ENCODE measurements around the gene TMEM259. TPM values are rescaled to one million over a fixed set of nuclear protein-coding genes. Genes with fewer than 3 reads are reported as not detected.
A peak's percentile ranks its signal among the peaks of the same experiment; 100 is the strongest.

TMEM259 gene
- total and polyA plus RNA-seq, 2 of the 13 experiments (the other 11 are each of a cell fraction or from before 2014, with no cell fraction given) = 64.7 to 164 TPM

GRCh38 chr19:984165-984967, 36.6 kb downstream of the TMEM259 start, which contains the start of gene WDR18 (continued):
- TF ChIP-seq TERF1 (CRISPR knock-in tag; IDR thresholded peaks at IDR 0.05) (no peak), CBFB (CRISPR knock-in tag; IDR thresholded peaks at IDR 0.05) (peak; percentile 74; the same call in 1 of the 2 replicates), CEBPB (IDR thresholded peaks at IDR 0.05; ENCODE audit: borderline replicate concordance, low read depth, low read length) (no peak), ZHX1 (CRISPR knock-in tag; IDR thresholded peaks at IDR 0.05; ENCODE audit: low read depth) (peak; percentile 89), BORCS8-MEF2B (CRISPR knock-in tag; IDR thresholded peaks at IDR 0.05) (peak; percentile 70; the same call in 1 of the 2 replicates), HMGXB4 (CRISPR knock-in tag; IDR thresholded peaks at IDR 0.05; ENCODE audit: borderline replicate concordance in 1 of 2, low read depth in 1 of 2) (peak; percentile 70 to 83; a peak in 2 of 4 replicates), HNRNPL (IDR thresholded peaks at IDR 0.05; ENCODE audit: low read depth, low read length) (0 out of 2 replicates have a peak, but pooled peaks have one; percentile 41), ZNF577 (CRISPR knock-in tag; IDR thresholded peaks at IDR 0.05; ENCODE audit: borderline replicate concordance, low read depth) (no peak), MEF2D (CRISPR knock-in tag; IDR thresholded peaks at IDR 0.05) (0 out of 2 replicates have a peak, but pooled peaks have one; percentile 28), MYNN (CRISPR knock-in tag; IDR thresholded peaks at IDR 0.05; ENCODE audit: low read depth) (no peak; the same call in 1 of the 2 replicates), ZNF20 (CRISPR knock-in tag; IDR thresholded peaks at IDR 0.05) (no peak), CBX5 (CRISPR knock-in tag; IDR thresholded peaks at IDR 0.05; ENCODE audit: borderline replicate concordance) (no peak), ATF5 (CRISPR knock-in tag; IDR thresholded peaks at IDR 0.05; ENCODE audit: low read depth) (no peak), ZSCAN25 (CRISPR knock-in tag; IDR thresholded peaks at IDR 0.05) (no peak; the same call in 1 of the 2 replicates), GABPB1 (CRISPR knock-in tag; IDR thresholded peaks at IDR 0.05) (peak; percentile 98), PREB (CRISPR knock-in tag; IDR thresholded peaks at IDR 0.05) (no peak), ZNF160 (CRISPR knock-in tag; IDR thresholded peaks at IDR 0.05) (peak; percentile 82; the same call in 1 of the 2 replicates), ZNF282 (IDR thresholded peaks at IDR 0.05; ENCODE audit: partially characterized antibody) (no peak)

Measured in HepG2 (cell line).